OCI-LY3 (cell line): ENCODE measurements around the gene CENPL.
"Not testable (repeated sequence)": the region's sequence is repeated elsewhere in the genome, so short reads cannot be mapped to it uniquely, and the experiment has no call there.

ENCODE experiments used
- CTCF ChIP-seq: fragments of 200-600, 300-600 bp; sonication (generic); IDR thresholded peaks from 2 replicates; pipeline ENCODE4 v1.5.1; 2014; ENCODE audit warnings: antibody characterized with exemption, low read length, low read depth
- EZH2phosphoT487 ChIP-seq: fragments of 200-600 bp; shearing (Covaris generic); IDR thresholded peaks from 2 replicates; pipeline ENCODE4 v1.6.1; 2018; ENCODE audit warnings: antibody characterized with exemption, mixed run types, low read depth

GRCh38 chr1:173862146-173862768 lies 37.6 kb upstream of the CENPL start:
- not testable (repeated sequence) for TF ChIP-seq CTCF, EZH2phosphoT487
